ENCODE data around the gene SH2D6. TPM values are rescaled to one million over a fixed set of nuclear protein-coding genes. Genes with fewer than 3 reads are reported as not detected.

The SH2D6 gene
- 2.5 TPM for polyA plus RNA-seq (2012; ENCODE audit: insufficient read length, low read depth)

DNA sequence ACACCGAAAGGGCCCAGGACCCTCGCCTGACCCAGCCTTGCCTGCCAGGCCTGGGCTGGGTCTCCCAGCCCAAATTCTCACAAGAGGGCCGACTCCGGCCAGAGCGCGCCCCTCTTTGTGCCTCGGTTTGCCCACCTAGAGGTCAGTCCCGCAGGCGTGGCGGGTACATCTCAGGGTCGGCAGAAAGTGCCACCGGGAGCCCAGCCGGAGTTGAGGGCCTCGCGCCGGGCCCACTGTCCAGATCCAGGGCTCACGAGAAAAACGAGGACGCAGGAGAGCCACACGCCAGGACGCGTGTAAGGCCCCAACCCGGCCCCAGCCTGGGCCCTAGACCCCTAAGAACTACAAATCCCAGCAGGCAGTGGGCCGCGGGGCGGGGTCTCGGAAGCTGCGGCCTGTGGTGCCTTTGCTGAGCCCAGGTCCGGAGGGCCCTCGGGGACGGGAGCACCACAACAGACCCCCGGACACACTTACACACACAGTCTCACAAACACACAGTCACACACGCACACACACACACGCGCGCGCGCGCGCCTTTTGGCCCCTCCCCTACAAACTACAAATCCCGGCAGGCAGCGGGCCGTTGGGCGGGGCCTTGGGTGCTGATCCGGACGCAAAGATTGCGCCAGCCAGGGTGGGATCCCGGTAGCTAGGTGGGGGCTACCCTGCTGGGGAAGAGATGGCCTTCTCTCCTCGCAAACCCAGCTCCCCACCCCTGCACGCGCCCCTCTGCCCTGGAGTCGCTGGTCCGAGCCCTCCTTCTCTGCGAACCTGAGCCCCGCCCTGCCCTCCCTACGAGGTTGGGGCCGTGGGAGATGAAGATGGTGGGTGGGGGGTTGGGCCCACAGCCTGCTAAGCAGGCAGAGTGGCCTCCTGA is at the start of gene SH2D6:
SH2D6 (plus strand) TSS at position 583 of the 877 bp plus-strand sequence. CDS start 10,752 bp downstream, outside the sequence.
- TF ChIP-seq, protein P1, sequence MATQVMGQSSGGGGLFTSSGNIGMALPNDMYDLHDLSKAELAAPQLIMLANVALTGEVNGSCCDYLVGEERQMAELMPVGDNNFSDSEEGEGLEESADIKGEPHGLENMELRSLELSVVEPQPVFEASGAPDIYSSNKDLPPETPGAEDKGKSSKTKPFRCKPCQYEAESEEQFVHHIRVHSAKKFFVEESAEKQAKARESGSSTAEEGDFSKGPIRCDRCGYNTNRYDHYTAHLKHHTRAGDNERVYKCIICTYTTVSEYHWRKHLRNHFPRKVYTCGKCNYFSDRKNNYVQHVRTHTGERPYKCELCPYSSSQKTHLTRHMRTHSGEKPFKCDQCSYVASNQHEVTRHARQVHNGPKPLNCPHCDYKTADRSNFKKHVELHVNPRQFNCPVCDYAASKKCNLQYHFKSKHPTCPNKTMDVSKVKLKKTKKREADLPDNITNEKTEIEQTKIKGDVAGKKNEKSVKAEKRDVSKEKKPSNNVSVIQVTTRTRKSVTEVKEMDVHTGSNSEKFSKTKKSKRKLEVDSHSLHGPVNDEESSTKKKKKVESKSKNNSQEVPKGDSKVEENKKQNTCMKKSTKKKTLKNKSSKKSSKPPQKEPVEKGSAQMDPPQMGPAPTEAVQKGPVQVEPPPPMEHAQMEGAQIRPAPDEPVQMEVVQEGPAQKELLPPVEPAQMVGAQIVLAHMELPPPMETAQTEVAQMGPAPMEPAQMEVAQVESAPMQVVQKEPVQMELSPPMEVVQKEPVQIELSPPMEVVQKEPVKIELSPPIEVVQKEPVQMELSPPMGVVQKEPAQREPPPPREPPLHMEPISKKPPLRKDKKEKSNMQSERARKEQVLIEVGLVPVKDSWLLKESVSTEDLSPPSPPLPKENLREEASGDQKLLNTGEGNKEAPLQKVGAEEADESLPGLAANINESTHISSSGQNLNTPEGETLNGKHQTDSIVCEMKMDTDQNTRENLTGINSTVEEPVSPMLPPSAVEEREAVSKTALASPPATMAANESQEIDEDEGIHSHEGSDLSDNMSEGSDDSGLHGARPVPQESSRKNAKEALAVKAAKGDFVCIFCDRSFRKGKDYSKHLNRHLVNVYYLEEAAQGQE (IDR thresholded peaks at IDR 0.05; ENCODE audit: insufficient read depth in 1 of 2, low read depth in 2 of 2, low read length in 2 of 2) = 0 out of 4 replicates have a peak, but pooled peaks of 1 of the 2 experiments have one; percentile 15
- TF ChIP-seq FOXP2 (optimal IDR thresholded peaks at IDR 0.05; ENCODE audit: borderline replicate concordance, extremely low read depth, extremely low read length, insufficient read depth) (no peak), POLR2AphosphoS5 (IDR thresholded peaks at IDR 0.05; ENCODE audit: low read depth, low read length) (peak; percentile 67), TAF1 (IDR thresholded peaks at IDR 0.05; ENCODE audit: borderline replicate concordance, insufficient read depth, low read length) (no peak; the same call in 1 of the 2 replicates), SIN3A (IDR thresholded peaks at IDR 0.05; ENCODE audit: borderline replicate concordance, insufficient read depth, low read length) (no peak)

DNA sequence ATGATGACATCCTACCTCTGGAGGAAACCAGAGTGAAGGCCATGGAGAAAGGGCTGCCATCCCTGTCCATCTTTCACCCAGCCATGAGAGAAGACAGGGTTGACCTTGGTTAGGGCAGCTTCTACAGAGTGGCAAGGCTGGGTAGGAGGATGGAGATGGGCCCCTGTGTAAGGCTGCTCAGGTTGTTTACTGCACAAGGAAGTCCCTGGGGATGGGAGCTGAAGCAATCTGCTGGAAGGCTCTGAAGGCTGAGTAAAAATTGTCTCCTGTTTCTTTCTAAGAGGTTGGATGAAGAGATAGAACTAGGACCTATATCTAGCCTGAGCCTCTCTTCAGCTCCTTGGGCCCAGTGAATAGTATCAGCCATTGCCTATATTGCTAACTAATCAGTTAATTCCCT is 49.6 kb upstream of the SH2D6 start:
- TF ChIP-seq SIN3A (IDR thresholded peaks at IDR 0.05; ENCODE audit: borderline replicate concordance, insufficient read depth, low read length) = no peak
- TF ChIP-seq, protein P1 (IDR thresholded peaks at IDR 0.05; ENCODE audit: insufficient read depth in 1 of 2, low read depth in 2 of 2, low read length in 2 of 2) = no peak
- no peak for TF ChIP-seq POLR2AphosphoS5 (IDR thresholded peaks at IDR 0.05; ENCODE audit: low read depth, low read length)
- no peak for TF ChIP-seq FOXP2 (optimal IDR thresholded peaks at IDR 0.05; ENCODE audit: borderline replicate concordance, extremely low read depth, extremely low read length, insufficient read depth)
- TF ChIP-seq TAF1 (IDR thresholded peaks at IDR 0.05; ENCODE audit: borderline replicate concordance, insufficient read depth, low read length) = no peak

DNA sequence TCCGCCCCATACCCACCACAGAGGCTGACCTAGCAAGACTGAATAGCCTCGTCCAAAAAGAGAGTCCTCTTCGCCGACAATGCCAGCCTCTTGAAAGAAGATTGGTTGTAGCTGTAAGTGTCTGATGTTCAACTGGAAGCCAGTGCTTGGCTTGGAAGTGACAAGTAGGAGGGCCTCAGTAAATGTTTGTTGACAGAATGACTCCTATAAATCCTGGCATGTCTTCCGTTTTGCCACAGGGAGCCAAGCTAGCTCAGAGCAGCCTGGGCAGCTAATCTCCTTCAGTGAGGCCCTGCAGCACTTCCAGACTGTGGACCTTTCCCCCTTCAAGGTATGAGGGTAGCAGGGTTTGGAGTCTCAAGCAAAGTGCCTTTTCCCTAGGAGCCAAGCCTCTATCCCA is 49.0 kb upstream of the SH2D6 start:
- TF ChIP-seq SIN3A (IDR thresholded peaks at IDR 0.05; ENCODE audit: borderline replicate concordance, insufficient read depth, low read length) (no peak), FOXP2 (optimal IDR thresholded peaks at IDR 0.05; ENCODE audit: borderline replicate concordance, extremely low read depth, extremely low read length, insufficient read depth) (no peak), TAF1 (IDR thresholded peaks at IDR 0.05; ENCODE audit: borderline replicate concordance, insufficient read depth, low read length) (no peak), POLR2AphosphoS5 (IDR thresholded peaks at IDR 0.05; ENCODE audit: low read depth, low read length) (no peak)
- TF ChIP-seq, protein P1 (IDR thresholded peaks at IDR 0.05; ENCODE audit: insufficient read depth in 1 of 2, low read depth in 2 of 2, low read length in 2 of 2) = no peak

DNA sequence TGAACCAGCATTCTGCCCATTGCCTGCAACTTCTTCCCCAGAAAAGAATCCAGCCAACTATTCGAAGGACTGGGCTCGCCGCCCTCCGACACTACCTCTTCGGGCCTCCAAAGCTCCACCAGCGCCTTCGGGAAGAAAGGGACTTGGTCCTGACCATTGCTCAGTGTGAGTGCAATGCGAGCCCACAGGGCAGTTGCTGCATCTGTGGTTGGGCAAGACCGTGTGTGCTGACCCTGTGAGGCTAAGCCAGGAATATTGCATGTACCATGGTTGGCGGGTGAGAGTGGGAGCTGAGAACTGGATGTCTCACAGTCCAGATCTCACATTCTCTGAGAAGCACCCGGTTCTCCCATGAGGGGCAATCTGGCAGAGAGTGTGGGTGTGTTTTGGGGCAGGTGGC is 47.5 kb upstream of the SH2D6 start:
- TF ChIP-seq POLR2AphosphoS5 (IDR thresholded peaks at IDR 0.05; ENCODE audit: low read depth, low read length) = no peak
- no peak for TF ChIP-seq TAF1 (IDR thresholded peaks at IDR 0.05; ENCODE audit: borderline replicate concordance, insufficient read depth, low read length)
- no peak for TF ChIP-seq SIN3A (IDR thresholded peaks at IDR 0.05; ENCODE audit: borderline replicate concordance, insufficient read depth, low read length)
- TF ChIP-seq, protein P1 (IDR thresholded peaks at IDR 0.05; ENCODE audit: insufficient read depth in 1 of 2, low read depth in 2 of 2, low read length in 2 of 2) = no peak
- TF ChIP-seq FOXP2 (optimal IDR thresholded peaks at IDR 0.05; ENCODE audit: borderline replicate concordance, extremely low read depth, extremely low read length, insufficient read depth) = no peak

Data from PFSK-1 (cell line).